H1 (cell line): Measurements from ENCODE around the gene GPATCH2. TPM values are rescaled to one million over a fixed set of nuclear protein-coding genes. Genes with fewer than 3 reads are reported as not detected.
"Not testable (repeated sequence)": the region's sequence is repeated elsewhere in the genome, so short reads cannot be mapped to it uniquely, and the experiment has no call there.

Source experiments
- CTCF ChIA-PET: fragments of 300-600 bp; sonication (Branson Sonifier 250); formaldehyde crosslinking; loops from one replicate; lab custom pipeline; 2021; ENCODE audit not compliant: partially characterized antibody; lab: Charles Lee
- POLR2A ChIA-PET: fragments of 300-600 bp; sonication (Branson Sonifier 250); formaldehyde crosslinking; loops from one replicate; lab custom pipeline; 2021; ENCODE audit warnings: inconsistent platforms; ENCODE audit not compliant: partially characterized antibody; lab: Charles Lee
- DNase-seq, 2 experiments: peaks; one replicate each; pipeline versions ENCODE4 v3.0.0 to v3.0.0-alpha.2; 2010 to 2022; ENCODE audit warnings: low spot score in 2 of 2, low read depth in 1 of 2, mixed read lengths in 1 of 2
- FAIRE-seq: peaks from 2 replicates; lab custom pipeline; 2011; peaks lifted over from hg19 to GRCh38; lab: Jason Lieb, UNC
- H2AFZ ChIP-seq: 2 replicates; pipeline ENCODE4 v1.8.1; 2012; ENCODE audit warnings: low read length, inconsistent platforms
- H2AK5ac ChIP-seq: 2 replicates; pipeline ENCODE4 v1.6.1; 2013; ENCODE audit warnings: low read depth, low read length
- H2BK120ac ChIP-seq: replicated peaks from 2 replicates; pipeline ENCODE3; 2013; ENCODE audit warnings: low read depth, low read length, inconsistent platforms
- H2BK12ac ChIP-seq: 2 replicates; pipeline ENCODE4 v1.6.1; 2013; ENCODE audit warnings: low read depth, low read length
- H2BK15ac ChIP-seq: 2 replicates; pipeline ENCODE4 v1.6.1; 2013; ENCODE audit warnings: low read length
- H2BK20ac ChIP-seq: 2 replicates; pipeline ENCODE4 v1.6.1; 2013; ENCODE audit warnings: low read length
- H2BK5ac ChIP-seq: 2 replicates; pipeline ENCODE4 v1.6.1; 2013; ENCODE audit warnings: low read depth, low read length
- H3K14ac ChIP-seq: 2 replicates; pipeline ENCODE4 v1.6.1; 2013; ENCODE audit warnings: inconsistent platforms; ENCODE audit not compliant: insufficient read length
- H3K18ac ChIP-seq: 2 replicates; pipeline ENCODE4 v1.6.1; 2013; ENCODE audit warnings: low read length; ENCODE audit errors: extremely low read depth
- H3K23ac ChIP-seq: 2 replicates; pipeline ENCODE4 v1.6.1; 2013; ENCODE audit warnings: inconsistent platforms; ENCODE audit not compliant: insufficient read length
- H3K23me2 ChIP-seq: 2 replicates; pipeline ENCODE4 v1.6.1; 2013; ENCODE audit warnings: low read depth, low read length
- H3K27ac ChIP-seq: 2 replicates; pipeline ENCODE4 v1.6.1; 2011; ENCODE audit warnings: low read depth, low read length, inconsistent platforms
- H3K27me3 ChIP-seq, 4 experiments: replicated peaks in 1 of 4; 1 replicate in 1 of 4; 2 replicates in 3 of 4; pipeline versions ENCODE4 v1.6.1 to v1.8.1; 2011 to 2013; ENCODE audit warnings: low read length in 3 of 4, mild to moderate bottlenecking in 3 of 4, inconsistent platforms in 2 of 4, mixed read lengths in 2 of 4, moderate library complexity in 1 of 4; ENCODE audit not compliant: control insufficient read depth in 3 of 4, insufficient read depth in 3 of 4; ENCODE audit errors: extremely low read depth in 1 of 4
- H3K36me3 ChIP-seq, 4 experiments: 2 replicates each; pipeline versions ENCODE4 v1.6.1 to v1.8.1; 2011 to 2013; ENCODE audit warnings: mild to moderate bottlenecking in 4 of 4, low read length in 3 of 4, moderate library complexity in 2 of 4, control low read depth in 1 of 4, inconsistent platforms in 1 of 4; ENCODE audit not compliant: insufficient read depth in 4 of 4, control insufficient read depth in 2 of 4
- H3K4ac ChIP-seq: replicated peaks from 2 replicates; pipeline ENCODE3; 2013; ENCODE audit warnings: low read length, low read depth, mixed read lengths, inconsistent platforms; ENCODE audit not compliant: insufficient read length
- H3K4me1 ChIP-seq, 4 experiments: replicated peaks in 1 of 4; 1 replicate in 1 of 4; 2 replicates in 3 of 4; pipeline versions ENCODE4 v1.6.1 to v1.8.1; 2011 to 2013; ENCODE audit warnings: low read length in 3 of 4, inconsistent platforms in 2 of 4, mixed read lengths in 1 of 4; ENCODE audit not compliant: insufficient read depth in 4 of 4, control insufficient read depth in 3 of 4
- H3K4me2 ChIP-seq, 2 experiments: 2 replicates each; pipeline versions ENCODE4 v1.6.1 to v1.8.1; 2011 to 2013; ENCODE audit warnings: low read depth in 2 of 2, low read length in 2 of 2, control low read depth in 1 of 2, inconsistent platforms in 1 of 2, mild to moderate bottlenecking in 1 of 2; ENCODE audit not compliant: insufficient read depth in 1 of 2
- H3K4me3 ChIP-seq, 4 experiments: fragments of 200-600, 300-600 bp in 1 of 4; sonication (generic), shearing (Covaris generic), sonication (Bioruptor Twin) in 1 of 4; 2 replicates each; pipeline versions ENCODE4 v1.5.1 to v1.8.1; 2011 to 2016; ENCODE audit warnings: low read length in 4 of 4, low read depth in 3 of 4, control low read depth in 2 of 4, inconsistent platforms in 2 of 4, mild to moderate bottlenecking in 2 of 4, mixed read lengths in 1 of 4, moderate library complexity in 1 of 4; ENCODE audit not compliant: insufficient read depth in 2 of 4; ENCODE audit errors: extremely low read depth in 1 of 4
- H3K56ac ChIP-seq: replicated peaks from 2 replicates; pipeline ENCODE3; 2013; ENCODE audit warnings: low read depth, mild to moderate bottlenecking, mixed read lengths, low read length, inconsistent platforms; ENCODE audit not compliant: insufficient read length
- H3K79me1 ChIP-seq: 2 replicates; pipeline ENCODE4 v1.6.1; 2013; ENCODE audit warnings: low read depth, low read length, control low read depth
- H3K79me2 ChIP-seq, 2 experiments: 2 replicates each; pipeline versions ENCODE4 v1.6.1 to v1.8.1; 2012 to 2013; ENCODE audit warnings: low read length in 2 of 2, mild to moderate bottlenecking in 2 of 2, inconsistent platforms in 1 of 2; ENCODE audit not compliant: insufficient read depth in 2 of 2, control insufficient read depth in 1 of 2
- H3K9ac ChIP-seq, 4 experiments: replicated peaks in 1 of 4; 1 replicate in 1 of 4; 2 replicates in 3 of 4; pipeline versions ENCODE4 v1.6.1 to v1.8.1; 2011 to 2013; ENCODE audit warnings: low read depth in 3 of 4, low read length in 3 of 4, control low read depth in 2 of 4, mild to moderate bottlenecking in 2 of 4, moderate library complexity in 2 of 4, inconsistent platforms in 1 of 4; ENCODE audit errors: extremely low read depth in 1 of 4
- H3K9me3 ChIP-seq, 2 experiments: 2 replicates each; pipeline versions ENCODE4 v1.6.1 to v1.8.1; 2012 to 2013; ENCODE audit warnings: mild to moderate bottlenecking in 2 of 2, moderate library complexity in 2 of 2, control low read depth in 1 of 2, inconsistent platforms in 1 of 2, low read depth in 1 of 2, low read length in 1 of 2, mixed read lengths in 1 of 2; ENCODE audit not compliant: insufficient read depth in 2 of 2
- H4K20me1 ChIP-seq, 2 experiments: replicated peaks in 1 of 2; 2 replicates each; pipeline versions ENCODE3 to v1.8.1; 2011 to 2013; ENCODE audit warnings: inconsistent platforms in 2 of 2, low read length in 2 of 2, mild to moderate bottlenecking in 1 of 2; ENCODE audit not compliant: insufficient read depth in 2 of 2, control insufficient read depth in 1 of 2
- H4K5ac ChIP-seq: 2 replicates; pipeline ENCODE4 v1.6.1; 2013; ENCODE audit warnings: low read length, low read depth, mixed read lengths, inconsistent platforms; ENCODE audit not compliant: insufficient read length
- H4K8ac ChIP-seq: 2 replicates; pipeline ENCODE4 v1.8.0; 2013; ENCODE audit warnings: mild to moderate bottlenecking, moderate library complexity, low read length, inconsistent platforms; ENCODE audit not compliant: insufficient read depth; ENCODE audit errors: extremely low read depth
- H4K91ac ChIP-seq: replicated peaks from 2 replicates; pipeline ENCODE3; 2013; ENCODE audit warnings: low read length, mixed read lengths, inconsistent platforms; ENCODE audit not compliant: insufficient read length
- MAX ChIP-seq: IDR thresholded peaks from 2 replicates; pipeline ENCODE4 v1.6.1; 2012; ENCODE audit warnings: inconsistent platforms
- WGBS, 2 experiments: shearing (Covaris generic) in 1 of 2; methylation state at CpG; one replicate each; pipeline versions ENCODE4 v1.1.6 to v1.1.7; 2013 to 2015; ENCODE audit warnings: low lambda C conversion rate in 2 of 2, mixed read lengths in 2 of 2, inconsistent platforms in 1 of 2, low coverage in 1 of 2, missing lambda C conversion rate in 1 of 2; ENCODE audit not compliant: insufficient replicate concordance in 2 of 2, insufficient coverage in 1 of 2, insufficient read length in 1 of 2; ENCODE audit errors: extremely low coverage in 1 of 2, missing lambda C conversion rate in 1 of 2; 5-methylcytosine and 5-hydroxymethylcytosine counted together
- polyA plus RNA-seq, 7 experiments: library from polyadenylated mRNA; depleted of rRNA in 3 of 7; stranded (reverse) in 5 of 7; unstranded in 2 of 7; fragments of >200 nt in 5 of 7; fragments of 200-250 nt in 2 of 7; gene quantifications; 1 replicate in 5 of 7; 2 replicates in 1 of 7; 4 replicates in 1 of 7; pipeline versions ENCODE4 v1.2.1 to v1.2.3, GENCODE V29; 2011 to 2013; ENCODE audit warnings: missing spikeins in 2 of 7, mixed read lengths in 2 of 7
- total RNA-seq: library from RNA; stranded (reverse); fragmentation: NEBNext Ultra II Directional; extraction: Animal tissue kit (Norgen Biotek cat#: 25700); gene quantifications from 2 replicates; pipeline ENCODE4 v1.2.1, GENCODE V29; 2021

The GPATCH2 gene
- total and polyA plus RNA-seq, 2 of the 8 experiments (the other 6 are each of a cell fraction or from before 2014, with no cell fraction given) = 3.9 to 13.1 TPM

GRCh38 chr1:217381773-217382172 lies 249.1 kb downstream of the GPATCH2 start:
- DNase-seq, H3K4me2 ChIP-seq, H2AFZ ChIP-seq, H2BK20ac ChIP-seq, H2AK5ac ChIP-seq, H3K56ac ChIP-seq, H2BK120ac ChIP-seq, H3K23ac ChIP-seq, H4K5ac ChIP-seq, H3K14ac ChIP-seq, H2BK15ac ChIP-seq, H2BK12ac ChIP-seq, H3K4ac ChIP-seq, H4K8ac ChIP-seq, H3K27ac ChIP-seq, H3K79me2 ChIP-seq, H3K9ac ChIP-seq, H3K4me3 ChIP-seq, H2BK5ac ChIP-seq, FAIRE-seq, POLR2A ChIA-PET, H3K18ac ChIP-seq, H3K4me1 ChIP-seq, H3K9me3 ChIP-seq, H3K79me1 ChIP-seq, H4K20me1 ChIP-seq, H4K91ac ChIP-seq, H3K23me2 ChIP-seq, CTCF ChIA-PET, H3K36me3 ChIP-seq: not testable (repeated sequence)
- H3K27me3 ChIP-seq = peaks cover 9 to 31% (median 19%) of the 10 kb centered on the region in 4 experiments
- WGBS, 2 experiments = 12% methylated on average over 2 of the region's 2 CpGs; no CpG with 5 or more reads in 1 of the 2 experiments
- peak; percentile 63; the same call in 1 of the 2 replicates for TF ChIP-seq MAX
